DOHH2 (cell line): Measurements from ENCODE around the gene TWIST2.

Experiments used
- H3F3A ChIP-seq: fragments of 200-600 bp; sonication (generic), shearing (Covaris generic); 2 replicates; pipeline ENCODE4 v1.6.0; 2016; ENCODE audit warnings: antibody characterized with exemption, mild to moderate bottlenecking; ENCODE audit not compliant: control insufficient read depth, insufficient read depth
- H3K27ac ChIP-seq: fragments of 200-600 bp; sonication (generic); 2 replicates; pipeline ENCODE4 v1.5.1; 2014; ENCODE audit warnings: low read depth, mild to moderate bottlenecking, low read length, moderate library complexity
- H3K27me3 ChIP-seq: fragments of 200-600 bp; sonication (generic); 2 replicates; pipeline ENCODE4 v1.6.1; 2014; ENCODE audit warnings: mild to moderate bottlenecking, low read length, mixed read lengths; ENCODE audit not compliant: control insufficient read depth
- H3K36me3 ChIP-seq: fragments of 200-600 bp; sonication (generic); 2 replicates; pipeline ENCODE4 v1.6.1; 2014; ENCODE audit warnings: mild to moderate bottlenecking, low read length, moderate library complexity, mixed read lengths; ENCODE audit not compliant: control insufficient read depth
- H3K4me1 ChIP-seq: fragments of 200-600 bp; sonication (generic); 2 replicates; pipeline ENCODE4 v1.6.1; 2014; ENCODE audit warnings: mild to moderate bottlenecking, low read length, mixed read lengths; ENCODE audit not compliant: control insufficient read depth
- H3K4me2 ChIP-seq: fragments of 200-600 bp; sonication (generic); 2 replicates; pipeline ENCODE4 v1.6.0; 2014; ENCODE audit warnings: mild to moderate bottlenecking, low read length, moderate library complexity
- H3K4me3 ChIP-seq: fragments of 200-600 bp; sonication (generic); 2 replicates; pipeline ENCODE4 v1.5.1; 2014; ENCODE audit warnings: mild to moderate bottlenecking, low read length, mixed read lengths
- H3K79me2 ChIP-seq: fragments of 200-600 bp; sonication (generic); 2 replicates; pipeline ENCODE4 v1.6.1; 2014; ENCODE audit warnings: mild to moderate bottlenecking, low read length, mixed read lengths; ENCODE audit not compliant: control insufficient read depth
- H3K9me2 ChIP-seq: fragments of 200-600 bp; sonication (generic); replicated peaks from 2 replicates; pipeline ENCODE4 v1.6.1; 2014; ENCODE audit warnings: mild to moderate bottlenecking, low read length, mixed read lengths; ENCODE audit not compliant: control insufficient read depth
- H3K9me3 ChIP-seq: fragments of 200-600 bp; sonication (generic); 2 replicates; pipeline ENCODE4 v1.6.1; 2014; ENCODE audit warnings: antibody characterized with exemption, low read length, mixed read lengths; ENCODE audit not compliant: control insufficient read depth, insufficient read depth
- H4K20me1 ChIP-seq: fragments of 200-600 bp; sonication (generic); 2 replicates; pipeline ENCODE4 v1.6.0; 2014; ENCODE audit warnings: low read depth, mild to moderate bottlenecking, antibody characterized with exemption, low read length, moderate library complexity; ENCODE audit not compliant: control insufficient read depth, insufficient read depth
- CTCF ChIP-seq: fragments of 200-600 bp; sonication (generic); IDR thresholded peaks from one replicate; pipeline ENCODE4 v1.5.1; 2014; ENCODE audit warnings: antibody characterized with exemption, mild to moderate bottlenecking, low read depth, low read length; ENCODE audit not compliant: poor library complexity, severe bottlenecking
- EZH2phosphoT487 ChIP-seq: fragments of 200-600 bp; sonication (generic); IDR thresholded peaks from 2 replicates; pipeline ENCODE4 v1.6.1; 2017; ENCODE audit warnings: borderline replicate concordance, mild to moderate bottlenecking, antibody characterized with exemption, low read length, moderate library complexity, mixed read lengths

The TWIST2 gene

GRCh38 chr2:238843476-238843875 is 4.4 kb upstream of the TWIST2 start:
- no peak overlapping the region for H3K4me3 ChIP-seq
- H3K9me2 ChIP-seq = no peaks in the 10 kb centered on the region
- no peak overlapping the region for H3K4me2 ChIP-seq
- H3K79me2 ChIP-seq = no peaks in the 10 kb centered on the region
- TF ChIP-seq CTCF (no peak), EZH2phosphoT487 (no peak)
- no peaks in the 10 kb centered on the region for H3K36me3 ChIP-seq
- no peaks in the 10 kb centered on the region; the same call in 1 of the 2 replicates for H3K9me3 ChIP-seq
- no peak overlapping the region for H3K27ac ChIP-seq
- no peaks in the 10 kb centered on the region for H3F3A ChIP-seq
- no peaks in the 10 kb centered on the region for H3K27me3 ChIP-seq
- H3K4me1 ChIP-seq = no peaks in the 10 kb centered on the region
- H4K20me1 ChIP-seq = no peaks in the 10 kb centered on the region

GRCh38 chr2:238845583-238846377 is 2.1 kb upstream of the TWIST2 start:
- H3K4me3 ChIP-seq = no peak overlapping the region
- no peaks in the 10 kb centered on the region for H3K9me2 ChIP-seq
- no peak overlapping the region for H3K4me2 ChIP-seq
- TF ChIP-seq EZH2phosphoT487 (no peak), CTCF (no peak)
- H4K20me1 ChIP-seq = no peaks in the 10 kb centered on the region
- H3K36me3 ChIP-seq = no peaks in the 10 kb centered on the region
- H3K9me3 ChIP-seq = no peaks in the 10 kb centered on the region; the same call in 1 of the 2 replicates
- no peaks in the 10 kb centered on the region for H3F3A ChIP-seq
- no peaks in the 10 kb centered on the region for H3K79me2 ChIP-seq
- H3K27me3 ChIP-seq = no peaks in the 10 kb centered on the region
- no peaks in the 10 kb centered on the region for H3K4me1 ChIP-seq
- H3K27ac ChIP-seq = no peak overlapping the region

GRCh38 chr2:238846378-238846627 is 1.6 kb upstream of the TWIST2 start:
- Histone ChIP-seq H3K36me3 (no peaks in the 10 kb centered on the region), H3K4me1 (no peaks in the 10 kb centered on the region), H3K79me2 (no peaks in the 10 kb centered on the region), H3K4me3 (no peak overlapping the region), H3K9me3 (no peaks in the 10 kb centered on the region; the same call in 1 of the 2 replicates), H3K9me2 (no peaks in the 10 kb centered on the region), H3K27me3 (no peaks in the 10 kb centered on the region), H3F3A (no peaks in the 10 kb centered on the region), H4K20me1 (no peaks in the 10 kb centered on the region), H3K27ac (no peak overlapping the region), H3K4me2 (no peak overlapping the region)
- no peak for TF ChIP-seq EZH2phosphoT487
- TF ChIP-seq CTCF = no peak
